ENCODE data around the gene ITGA11.

ITGA11 gene

DNA sequence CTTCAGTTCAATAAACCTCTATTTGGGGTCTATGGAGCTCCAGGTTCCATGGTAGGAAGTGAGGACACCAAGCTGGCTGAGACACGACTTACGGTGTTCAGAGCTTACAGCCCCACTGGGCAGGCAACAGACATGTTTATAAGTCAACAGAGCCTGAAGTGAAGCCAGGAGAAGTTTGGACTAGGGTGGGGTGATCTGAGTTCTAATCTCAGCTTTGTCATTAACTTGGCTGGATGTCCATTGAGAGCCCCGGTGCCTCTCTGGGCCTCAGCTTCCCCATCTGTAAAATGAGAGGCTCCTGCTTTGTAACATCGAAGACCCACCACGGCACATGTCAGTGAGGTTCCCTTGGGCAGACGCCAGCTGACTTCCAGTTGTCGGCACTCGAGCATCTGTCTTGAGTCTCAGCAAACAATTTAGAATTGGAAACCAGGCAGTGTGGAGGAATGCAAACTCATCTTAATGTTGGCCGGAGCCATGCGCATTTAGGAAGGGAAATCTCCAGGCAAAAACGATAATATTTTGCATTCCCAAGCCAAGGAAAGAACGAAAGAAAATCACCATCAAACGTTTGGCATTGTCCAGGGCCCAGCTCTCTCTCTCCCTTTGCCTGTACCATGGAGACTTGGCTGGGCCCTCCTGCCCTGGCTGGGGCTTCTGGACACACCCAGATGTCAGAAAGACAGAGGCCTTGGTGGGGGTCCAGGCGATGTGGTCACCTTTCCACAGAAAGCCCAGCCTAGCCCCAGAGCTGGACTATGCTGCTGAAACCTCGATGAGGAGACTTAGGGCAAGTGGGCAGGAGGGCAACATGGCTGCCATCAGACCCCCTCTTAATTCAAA is 18.4 kb downstream of the ITGA11 start:
- no peaks in the 10 kb centered on the region for H3K27me3 Mint-ChIP-seq
- no peak overlapping the region for H3K4me3 Mint-ChIP-seq
- no peaks in the 10 kb centered on the region for H3K4me1 Mint-ChIP-seq (ENCODE audit: low read depth)
- no peak overlapping the region for H3K27ac Mint-ChIP-seq
- no peaks in the 10 kb centered on the region for H3K9me3 Mint-ChIP-seq
- H3K36me3 Mint-ChIP-seq (ENCODE audit: low read depth): no peaks in the 10 kb centered on the region

DNA sequence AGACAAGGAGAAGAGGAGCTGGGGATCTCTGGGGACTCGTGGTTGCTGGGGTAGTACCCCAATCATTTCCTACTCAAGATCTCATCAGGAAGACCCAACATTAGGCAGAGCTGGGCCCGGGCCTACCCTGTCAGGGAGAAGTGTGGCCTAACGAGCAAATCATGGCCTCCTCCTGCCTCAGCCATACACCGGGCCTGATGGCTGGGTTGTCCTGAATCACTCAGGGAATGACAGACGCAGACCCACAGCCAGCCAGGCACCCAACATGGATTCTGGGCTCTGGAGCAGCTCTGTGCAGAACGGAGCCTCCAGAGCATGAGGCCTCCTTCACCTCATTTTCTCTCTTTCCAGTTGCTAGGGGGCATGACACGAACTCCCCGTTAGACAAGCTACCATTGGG is 19.7 kb downstream of the ITGA11 start:
- H3K27ac Mint-ChIP-seq: no peak overlapping the region
- no peaks in the 10 kb centered on the region for H3K4me1 Mint-ChIP-seq (ENCODE audit: low read depth)
- H3K4me3 Mint-ChIP-seq: no peak overlapping the region
- no peaks in the 10 kb centered on the region for H3K9me3 Mint-ChIP-seq
- H3K36me3 Mint-ChIP-seq (ENCODE audit: low read depth): no peaks in the 10 kb centered on the region
- H3K27me3 Mint-ChIP-seq: peaks cover 4% of the 10 kb centered on the region

DNA sequence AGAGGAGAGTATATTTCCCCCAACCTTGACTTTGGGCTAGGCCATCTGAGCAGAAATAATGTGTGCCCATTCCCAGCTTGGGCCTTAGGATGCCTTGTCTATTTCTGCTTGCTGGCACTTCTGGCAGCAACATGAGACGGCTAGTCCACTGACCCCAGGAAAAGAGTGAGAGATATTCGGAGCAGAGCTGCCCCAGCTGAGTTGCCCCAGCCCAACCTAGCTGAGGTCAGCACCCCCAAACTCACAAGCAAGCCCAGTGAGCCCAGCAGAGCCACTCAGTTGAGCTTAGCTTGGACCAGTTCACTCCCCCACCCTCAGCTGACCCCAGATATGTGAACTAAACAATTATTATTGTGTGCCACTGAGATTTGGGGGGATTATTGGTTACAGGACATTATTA is 20.2 kb downstream of the ITGA11 start:
- peaks cover 4% of the 10 kb centered on the region for H3K27me3 Mint-ChIP-seq
- H3K36me3 Mint-ChIP-seq (ENCODE audit: low read depth): no peaks in the 10 kb centered on the region
- no peak overlapping the region for H3K27ac Mint-ChIP-seq
- no peaks in the 10 kb centered on the region for H3K9me3 Mint-ChIP-seq
- no peaks in the 10 kb centered on the region for H3K4me1 Mint-ChIP-seq (ENCODE audit: low read depth)
- no peak overlapping the region for H3K4me3 Mint-ChIP-seq

- peaks cover 4% of the 10 kb centered on the region for H3K27me3 Mint-ChIP-seq
- no peak overlapping the region for H3K4me3 Mint-ChIP-seq
- H3K4me1 Mint-ChIP-seq (ENCODE audit: low read depth): no peaks in the 10 kb centered on the region
- no peak overlapping the region for H3K27ac Mint-ChIP-seq
- no peaks in the 10 kb centered on the region for H3K9me3 Mint-ChIP-seq
- no peaks in the 10 kb centered on the region for H3K36me3 Mint-ChIP-seq (ENCODE audit: low read depth)
Measured at GRCh38 chr15:68411343-68411675, 20.7 kb downstream of the ITGA11 start.

DNA sequence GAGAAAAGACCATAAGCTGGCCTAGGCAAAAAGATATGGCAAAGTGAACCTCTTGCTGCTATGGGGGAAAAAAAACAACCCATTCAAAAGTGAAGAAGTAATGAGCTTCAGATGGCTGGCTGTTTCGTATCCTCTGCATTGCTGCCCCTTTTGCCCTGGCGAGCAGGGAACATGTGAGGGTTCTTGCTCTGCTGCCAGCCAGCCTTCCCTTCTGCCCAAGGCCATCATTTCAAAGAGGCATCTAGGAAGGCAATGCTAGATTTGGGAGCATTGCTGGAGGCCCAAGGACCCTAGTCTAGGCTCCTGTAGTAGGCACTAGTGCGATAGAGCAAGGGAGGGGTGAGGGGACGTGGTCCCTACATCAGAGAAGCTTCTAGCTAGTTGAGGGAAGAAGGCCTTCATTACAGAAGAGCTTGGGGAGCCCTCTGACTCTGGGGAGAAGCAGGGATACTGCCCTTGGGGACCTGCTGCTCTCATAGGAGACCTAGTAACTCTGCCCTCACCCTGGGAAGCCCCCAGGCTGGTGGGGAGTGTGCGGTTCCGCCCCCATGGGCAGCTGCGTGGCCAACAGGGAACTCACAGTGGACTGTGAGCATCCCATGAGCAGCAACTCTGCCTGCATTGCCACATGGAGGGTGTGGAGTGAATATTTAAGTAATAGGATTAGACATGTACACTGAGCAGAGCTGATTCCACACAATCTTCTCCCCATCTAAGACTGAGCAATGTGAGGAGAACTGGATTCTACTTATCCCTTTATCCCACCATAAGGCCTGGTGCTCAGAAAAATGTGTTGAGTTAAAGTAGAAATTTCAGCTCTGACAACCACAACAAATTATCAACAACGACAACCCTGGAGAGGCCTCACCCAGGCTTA is 21.3 kb downstream of the ITGA11 start:
- H3K4me1 Mint-ChIP-seq (ENCODE audit: low read depth): no peaks in the 10 kb centered on the region
- H3K27ac Mint-ChIP-seq: no peak overlapping the region
- H3K9me3 Mint-ChIP-seq: no peaks in the 10 kb centered on the region
- no peaks in the 10 kb centered on the region for H3K36me3 Mint-ChIP-seq (ENCODE audit: low read depth)
- H3K27me3 Mint-ChIP-seq: peaks cover 4% of the 10 kb centered on the region
- H3K4me3 Mint-ChIP-seq: no peak overlapping the region

- no peak overlapping the region for H3K4me3 Mint-ChIP-seq
- H3K27ac Mint-ChIP-seq: no peak overlapping the region
- no peaks in the 10 kb centered on the region for H3K4me1 Mint-ChIP-seq (ENCODE audit: low read depth)
- H3K36me3 Mint-ChIP-seq (ENCODE audit: low read depth): no peaks in the 10 kb centered on the region
- peaks cover 4% of the 10 kb centered on the region for H3K27me3 Mint-ChIP-seq
- H3K9me3 Mint-ChIP-seq: no peaks in the 10 kb centered on the region
Measured at GRCh38 chr15:68409736-68410370, 22.1 kb downstream of the ITGA11 start.

GRCh38 chr15:68408971-68409370 is 23.0 kb downstream of the ITGA11 start:
- H3K27ac Mint-ChIP-seq: no peak overlapping the region

DNA sequence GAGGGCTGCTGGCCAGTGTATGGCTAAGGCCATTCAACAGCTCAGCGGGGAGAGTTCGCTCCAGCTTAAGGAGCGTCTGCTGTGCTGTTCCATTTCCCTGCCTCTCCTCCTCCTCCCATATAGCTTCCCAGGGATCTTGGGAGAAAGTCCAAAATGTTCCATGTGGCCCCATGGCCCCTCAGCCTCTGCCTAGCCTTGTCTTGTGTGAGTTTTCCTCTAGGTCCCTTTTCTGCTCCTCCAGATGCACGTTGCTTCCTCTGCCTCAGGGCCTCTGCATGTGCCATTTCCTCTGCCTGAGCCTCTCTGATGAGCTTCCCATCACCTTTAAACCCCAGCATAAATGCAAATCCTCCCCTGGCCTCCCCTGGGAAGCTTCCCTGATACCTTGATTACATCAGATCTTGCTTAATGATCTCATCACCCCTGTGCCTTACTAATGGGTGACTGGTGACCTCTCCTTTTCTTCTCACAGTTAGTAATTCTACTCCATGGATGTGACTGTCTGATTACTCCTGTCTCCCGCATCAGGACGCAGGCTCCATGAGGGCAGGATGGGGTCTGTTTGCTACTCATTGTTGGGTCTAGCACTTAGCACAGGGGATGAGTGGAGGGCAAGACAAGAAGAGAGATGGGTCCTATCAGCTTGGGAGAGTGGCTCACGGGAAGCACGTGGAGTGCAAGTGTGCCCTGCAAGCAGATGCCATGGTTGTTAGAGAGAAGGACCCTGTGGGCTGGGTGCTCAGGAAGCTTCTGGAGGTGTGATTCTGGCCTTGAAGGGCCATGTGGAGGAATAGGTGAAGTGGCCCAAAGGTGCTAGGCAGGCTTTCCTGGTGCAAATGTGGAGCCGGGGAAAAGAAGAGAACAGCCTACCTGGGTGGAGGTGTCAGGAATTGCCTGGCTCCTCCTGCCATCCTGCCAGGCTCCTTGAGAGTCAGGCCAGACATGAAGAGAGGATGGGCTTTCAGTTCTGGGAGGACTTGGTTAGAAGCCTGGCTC is 23.8 kb downstream of the ITGA11 start:
- peaks cover 4% of the 10 kb centered on the region for H3K27me3 Mint-ChIP-seq
- no peak overlapping the region for H3K4me3 Mint-ChIP-seq
- no peak overlapping the region for H3K27ac Mint-ChIP-seq
- H3K9me3 Mint-ChIP-seq: no peaks in the 10 kb centered on the region
- H3K36me3 Mint-ChIP-seq (ENCODE audit: low read depth): no peaks in the 10 kb centered on the region
- H3K4me1 Mint-ChIP-seq (ENCODE audit: low read depth): no peaks in the 10 kb centered on the region

More at GRCh38 chr15:68408971-68409370, 23.0 kb downstream of the ITGA11 start:
- Mint-ChIP-seq H3K27me3 (peaks cover 4% of the 10 kb centered on the region), H3K4me3 (no peak overlapping the region), H3K9me3 (no peaks in the 10 kb centered on the region), H3K36me3 (ENCODE audit: low read depth) (no peaks in the 10 kb centered on the region), H3K4me1 (ENCODE audit: low read depth) (no peaks in the 10 kb centered on the region)

- H3K4me1 Mint-ChIP-seq (ENCODE audit: low read depth): no peaks in the 10 kb centered on the region
- peaks cover 4% of the 10 kb centered on the region for H3K27me3 Mint-ChIP-seq
- H3K36me3 Mint-ChIP-seq (ENCODE audit: low read depth): no peaks in the 10 kb centered on the region
- no peaks in the 10 kb centered on the region for H3K9me3 Mint-ChIP-seq
- H3K27ac Mint-ChIP-seq: no peak overlapping the region
- no peak overlapping the region for H3K4me3 Mint-ChIP-seq
Measured at GRCh38 chr15:68407141-68407885, 24.6 kb downstream of the ITGA11 start.

- Mint-ChIP-seq H3K27me3 (peaks cover 4% of the 10 kb centered on the region), H3K27ac (no peak overlapping the region), H3K4me1 (ENCODE audit: low read depth) (no peaks in the 10 kb centered on the region), H3K9me3 (no peaks in the 10 kb centered on the region), H3K36me3 (ENCODE audit: low read depth) (no peaks in the 10 kb centered on the region), H3K4me3 (no peak overlapping the region)
Measured at GRCh38 chr15:68405378-68406250, 26.3 kb downstream of the ITGA11 start.

DNA sequence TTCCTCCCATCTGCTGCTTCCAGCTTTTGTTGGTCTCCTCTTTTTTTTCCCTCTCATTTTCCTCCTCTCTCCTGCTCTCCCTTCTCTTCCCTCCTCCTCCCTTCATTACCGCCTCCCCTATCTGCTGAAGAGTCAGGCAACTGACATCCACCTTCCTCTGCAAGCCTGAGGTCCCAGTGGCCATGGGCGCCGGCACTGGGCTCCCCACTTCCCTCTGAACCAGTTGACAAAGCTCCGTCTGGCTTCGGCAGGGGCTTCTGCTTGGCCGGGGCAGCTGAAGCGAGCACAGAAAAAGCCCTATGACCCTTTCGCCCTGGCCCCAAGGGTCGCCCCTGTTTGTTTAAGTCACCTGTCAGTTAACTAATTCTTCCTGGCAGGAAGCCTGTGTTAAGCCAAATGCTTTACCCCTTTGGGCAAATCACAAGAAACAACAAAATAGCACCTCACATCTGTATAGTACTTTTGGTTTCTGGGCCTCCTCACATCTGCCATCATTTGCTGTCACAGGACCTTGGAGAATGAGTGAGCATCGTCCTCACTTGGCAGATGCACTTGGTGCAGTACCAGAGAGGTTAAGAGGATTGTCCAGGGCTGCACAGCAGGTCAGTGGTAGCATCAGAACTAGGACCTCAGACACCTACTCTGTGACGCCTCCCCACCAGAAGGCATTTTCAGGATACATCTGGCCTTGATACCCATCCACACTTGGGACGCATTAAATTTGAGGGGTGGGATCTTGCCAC is 27.7 kb downstream of the ITGA11 start:
- no peaks in the 10 kb centered on the region for H3K9me3 Mint-ChIP-seq
- H3K4me1 Mint-ChIP-seq (ENCODE audit: low read depth): no peaks in the 10 kb centered on the region
- no peaks in the 10 kb centered on the region for H3K36me3 Mint-ChIP-seq (ENCODE audit: low read depth)
- peaks cover 4% of the 10 kb centered on the region for H3K27me3 Mint-ChIP-seq
- no peak overlapping the region for H3K4me3 Mint-ChIP-seq
- H3K27ac Mint-ChIP-seq: no peak overlapping the region

GRCh38 chr15:68403161-68403941 is 28.6 kb downstream of the ITGA11 start:
- no peaks in the 10 kb centered on the region for H3K4me1 Mint-ChIP-seq (ENCODE audit: low read depth)
- H3K36me3 Mint-ChIP-seq (ENCODE audit: low read depth): no peaks in the 10 kb centered on the region
- no peak overlapping the region for H3K4me3 Mint-ChIP-seq
- peaks cover 4% of the 10 kb centered on the region for H3K27me3 Mint-ChIP-seq
- no peaks in the 10 kb centered on the region for H3K9me3 Mint-ChIP-seq
- H3K27ac Mint-ChIP-seq: no peak overlapping the region
